CD4-positive, alpha-beta T cell treated with Interleukin-10 for 1 hour (primary cell): ENCODE data around the gene IGDCC3.

Experiments
- DNase-seq: peaks from one replicate; pipeline ENCODE4 v3.0.0-alpha.2; 2020

The IGDCC3 gene

GRCh38 chr15:65386376-65386775 is 8.6 kb upstream of the IGDCC3 start:
- DNase-seq, result no peak

- no peak for DNase-seq
These were observed 8.1 kb upstream of the IGDCC3 start for GRCh38 chr15:65385870-65386258.

GRCh38 chr15:65384895-65385869 is 7.4 kb upstream of the IGDCC3 start:
- DNase-seq, result peak; percentile 86

- no peak for DNase-seq
These were observed 6.7 kb upstream of the IGDCC3 start for GRCh38 chr15:65384505-65384894.

GRCh38 chr15:65383991-65384390 is 6.2 kb upstream of the IGDCC3 start:
- DNase-seq, result no peak

GRCh38 chr15:65383456-65383855 is 5.7 kb upstream of the IGDCC3 start:
- no peak for DNase-seq

- DNase-seq, result no peak
These were observed 5.1 kb upstream of the IGDCC3 start for GRCh38 chr15:65382921-65383320.

GRCh38 chr15:65382146-65382491 is 4.3 kb upstream of the IGDCC3 start:
- DNase-seq, result no peak

GRCh38 chr15:65381445-65382145 is 3.8 kb upstream of the IGDCC3 start:
- DNase-seq, result no peak

GRCh38 chr15:65379986-65380385 is 2.2 kb upstream of the IGDCC3 start:
- DNase-seq, result no peak

GRCh38 chr15:65377105-65377975 is 462 bp downstream of the IGDCC3 start:
- DNase-seq, result no peak

- DNase-seq, result no peak
These were observed 1.1 kb downstream of the IGDCC3 start for GRCh38 chr15:65376767-65377104.

- DNase-seq, result no peak
These were observed 1.8 kb downstream of the IGDCC3 start for GRCh38 chr15:65375871-65376607.

GRCh38 chr15:65374821-65375401 is 2.9 kb downstream of the IGDCC3 start:
- DNase-seq, result no peak

GRCh38 chr15:65374334-65374733 is 3.5 kb downstream of the IGDCC3 start:
- no peak for DNase-seq

- no peak for DNase-seq
These were observed 4.6 kb downstream of the IGDCC3 start for GRCh38 chr15:65373163-65373651.

GRCh38 chr15:65372787-65373067 is 5.1 kb downstream of the IGDCC3 start:
- no peak for DNase-seq

GRCh38 chr15:65371976-65372786 is 5.6 kb downstream of the IGDCC3 start:
- DNase-seq, result no peak

- no peak for DNase-seq
These were observed 6.9 kb downstream of the IGDCC3 start for GRCh38 chr15:65370885-65371284.

- DNase-seq, result no peak
These were observed 8.2 kb downstream of the IGDCC3 start for GRCh38 chr15:65369651-65370050.

- no peak for DNase-seq
These were observed 8.6 kb downstream of the IGDCC3 start for GRCh38 chr15:65369212-65369547.
